OCI-LY7 (cell line): Measurements from ENCODE around the gene MDFIC. TPM values are rescaled to one million over a fixed set of nuclear protein-coding genes. Genes with fewer than 3 reads are reported as not detected.
"Not testable (repeated sequence)": the region's sequence is repeated elsewhere in the genome, so short reads cannot be mapped to it uniquely, and the experiment has no call there.

Experiments used
- BruUV-seq: library from RNA; stranded (reverse); fragments of 400-500 nt; replicated peaks from 2 replicates; lab custom pipeline; 2021; lab: Mats Ljungman, UMichigan
- CTCF ChIA-PET: fragments of 300-600 bp; sonication (Branson Sonifier 250); formaldehyde crosslinking; loops from one replicate; lab custom pipeline; 2022; ENCODE audit warnings: antibody characterized with exemption; ENCODE audit not compliant: unreplicated experiment; lab: Charles Lee
- POLR2A ChIA-PET: fragments of 300-600 bp; sonication (Branson Sonifier 250); formaldehyde crosslinking; loops from one replicate; lab custom pipeline; 2022; ENCODE audit warnings: antibody characterized with exemption; lab: Charles Lee
- DNase-seq: peaks from one replicate; pipeline ENCODE4 v3.0.0-alpha.2; 2015; ENCODE audit warnings: low spot score
- H2AFZ ChIP-seq: fragments of 200-600 bp; sonication (generic), shearing (Covaris generic); 2 replicates; pipeline ENCODE4 v1.6.1; 2014; ENCODE audit warnings: mild to moderate bottlenecking, antibody characterized with exemption, low read length, moderate library complexity
- H3K27ac ChIP-seq: fragments of 200-600 bp; sonication (generic); 2 replicates; pipeline ENCODE4 v1.5.1; 2014; ENCODE audit warnings: mixed run types, low read depth, mild to moderate bottlenecking, moderate library complexity, low read length, inconsistent platforms; ENCODE audit not compliant: poor library complexity, severe bottlenecking
- H3K36me3 ChIP-seq: fragments of 200-600 bp; sonication (generic); 2 replicates; pipeline ENCODE4 v1.6.1; 2014; ENCODE audit warnings: mild to moderate bottlenecking, antibody characterized with exemption, low read length, moderate library complexity, mixed read lengths; ENCODE audit not compliant: insufficient read depth
- H3K4me1 ChIP-seq: fragments of 200-600 bp; sonication (generic); 2 replicates; pipeline ENCODE4 v1.5.1; 2014; ENCODE audit warnings: mild to moderate bottlenecking, low read length; ENCODE audit not compliant: insufficient read depth, poor library complexity, severe bottlenecking
- H3K4me2 ChIP-seq: fragments of 200-600 bp; sonication (generic); 2 replicates; pipeline ENCODE4 v1.6.1; 2014; ENCODE audit warnings: mild to moderate bottlenecking, low read length
- H3K4me3 ChIP-seq: fragments of 200-600 bp; sonication (generic); 2 replicates; pipeline ENCODE4 v1.5.1; 2014; ENCODE audit warnings: mild to moderate bottlenecking, low read depth, low read length; ENCODE audit not compliant: poor library complexity, severe bottlenecking
- H3K79me2 ChIP-seq: fragments of 200-600 bp; sonication (generic); 2 replicates; pipeline ENCODE4 v1.6.1; 2016; ENCODE audit warnings: low read depth, mild to moderate bottlenecking, low read length, moderate library complexity, mixed read lengths; ENCODE audit not compliant: insufficient read depth
- H3K9me2 ChIP-seq: fragments of 200-600 bp; sonication (generic); 2 replicates; pipeline ENCODE4 v1.6.1; 2016; ENCODE audit warnings: mild to moderate bottlenecking, low read length, mixed read lengths; ENCODE audit not compliant: insufficient read depth
- H3K9me3 ChIP-seq: fragments of 200-600 bp; sonication (generic); 2 replicates; pipeline ENCODE4 v1.6.1; 2014; ENCODE audit warnings: mild to moderate bottlenecking, mixed run types, low read length, mixed read lengths
- H4K20me1 ChIP-seq: fragments of 200-600 bp; sonication (generic); 2 replicates; pipeline ENCODE4 v1.6.1; 2014; ENCODE audit warnings: mild to moderate bottlenecking, antibody characterized with exemption, low read length, moderate library complexity, mixed read lengths; ENCODE audit not compliant: insufficient read depth
- EZH2phosphoT487 ChIP-seq: fragments of 200-600 bp; sonication (generic); IDR thresholded peaks from 2 replicates; pipeline ENCODE4 v1.6.1; 2018; ENCODE audit warnings: low read depth, borderline replicate concordance, mild to moderate bottlenecking, mixed run types, antibody characterized with exemption, low read length, moderate library complexity, mixed read lengths
- intact Hi-C: fragments of 100-400 bp; cut with micrococcal nuclease; formaldehyde crosslinking; loops from one replicate; pipeline ENCODE4 v1.10.0; 2022; ENCODE audit not compliant: unreplicated experiment
- total RNA-seq, 2 experiments: library from RNA; depleted of rRNA in 1 of 2; stranded (reverse); fragments of >200 nt in 1 of 2; shearing (Covaris generic) in 1 of 2; gene quantifications; 2 replicates each; pipeline ENCODE4 v1.2.3, GENCODE V29; 2014 to 2022
- TF ChIP-seq, protein P1 (sequence below): fragments of 200-600 bp; sonication (generic); conservative IDR thresholded peaks from 2 replicates; pipeline ENCODE4 v1.5.1; 2014; ENCODE audit warnings: mild to moderate bottlenecking, antibody characterized with exemption, low read length, moderate library complexity, mixed read lengths

MDFIC gene
- total RNA-seq, 2 experiments from 2014 or later = not detected

DNA sequence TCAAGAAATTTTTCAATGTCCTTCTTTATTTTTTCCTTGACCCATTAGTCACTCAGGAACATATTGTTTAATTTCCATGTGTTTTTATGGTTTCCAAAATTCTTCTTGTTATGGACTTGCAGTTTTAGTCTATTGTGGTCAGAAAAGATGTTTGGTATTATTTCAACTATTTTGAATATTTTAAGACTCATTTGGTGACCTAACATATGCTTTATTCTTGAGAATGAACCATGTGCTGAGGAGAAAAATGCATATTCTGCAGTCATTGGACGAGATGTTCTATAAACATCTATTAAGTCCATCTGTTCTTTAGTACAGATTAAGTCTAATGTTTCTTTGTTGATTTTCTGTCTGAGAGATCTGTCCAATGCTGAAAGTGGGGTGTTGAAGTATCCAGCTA lies 42.3 kb upstream of the MDFIC start:
- no peaks in the 10 kb centered on the region for H3K9me3 ChIP-seq
- no peak overlapping the region for H3K27ac ChIP-seq
- H3K9me2 ChIP-seq = no peaks in the 10 kb centered on the region
- no peaks in the 10 kb centered on the region for H3K79me2 ChIP-seq
- TF ChIP-seq, protein P1, sequence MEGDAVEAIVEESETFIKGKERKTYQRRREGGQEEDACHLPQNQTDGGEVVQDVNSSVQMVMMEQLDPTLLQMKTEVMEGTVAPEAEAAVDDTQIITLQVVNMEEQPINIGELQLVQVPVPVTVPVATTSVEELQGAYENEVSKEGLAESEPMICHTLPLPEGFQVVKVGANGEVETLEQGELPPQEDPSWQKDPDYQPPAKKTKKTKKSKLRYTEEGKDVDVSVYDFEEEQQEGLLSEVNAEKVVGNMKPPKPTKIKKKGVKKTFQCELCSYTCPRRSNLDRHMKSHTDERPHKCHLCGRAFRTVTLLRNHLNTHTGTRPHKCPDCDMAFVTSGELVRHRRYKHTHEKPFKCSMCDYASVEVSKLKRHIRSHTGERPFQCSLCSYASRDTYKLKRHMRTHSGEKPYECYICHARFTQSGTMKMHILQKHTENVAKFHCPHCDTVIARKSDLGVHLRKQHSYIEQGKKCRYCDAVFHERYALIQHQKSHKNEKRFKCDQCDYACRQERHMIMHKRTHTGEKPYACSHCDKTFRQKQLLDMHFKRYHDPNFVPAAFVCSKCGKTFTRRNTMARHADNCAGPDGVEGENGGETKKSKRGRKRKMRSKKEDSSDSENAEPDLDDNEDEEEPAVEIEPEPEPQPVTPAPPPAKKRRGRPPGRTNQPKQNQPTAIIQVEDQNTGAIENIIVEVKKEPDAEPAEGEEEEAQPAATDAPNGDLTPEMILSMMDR = no peak
- TF ChIP-seq EZH2phosphoT487 = no peak
- no peaks in the 10 kb centered on the region for H4K20me1 ChIP-seq
- no peaks in the 10 kb centered on the region for H3K4me1 ChIP-seq
- POLR2A ChIA-PET = no interaction called here
- no peak for DNase-seq
- no peak overlapping the region for H3K4me2 ChIP-seq
- H2AFZ ChIP-seq = no peak overlapping the region
- CTCF ChIA-PET = no interaction called here
- no peak overlapping the region for H3K4me3 ChIP-seq
- BruUV-seq = no TSS peak
- H3K36me3 ChIP-seq = no peaks in the 10 kb centered on the region
- intact Hi-C loops = no loop called here

DNA sequence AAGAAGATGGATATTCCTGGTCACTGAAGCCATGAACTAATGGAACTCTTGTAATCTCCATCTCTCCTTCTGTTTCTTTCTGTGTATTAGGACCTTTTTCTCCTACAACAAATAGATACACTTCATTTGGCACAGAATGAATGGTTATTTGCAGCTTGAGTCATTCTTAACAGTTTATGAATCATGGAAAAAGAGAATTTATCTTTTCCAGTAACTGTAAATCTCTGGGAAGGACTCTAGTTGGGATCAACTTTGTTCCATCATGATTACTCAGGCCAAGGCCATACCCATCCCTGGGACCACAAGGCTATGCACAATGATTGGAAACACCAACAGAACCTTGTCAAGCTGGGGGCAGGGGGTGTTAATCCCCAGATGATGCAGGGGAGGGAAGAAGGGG lies 36.1 kb upstream of the MDFIC start:
- no peak for DNase-seq
- intact Hi-C loops = no loop called here
- H4K20me1 ChIP-seq = no peaks in the 10 kb centered on the region
- H3K9me2 ChIP-seq = no peaks in the 10 kb centered on the region
- no peak overlapping the region for H3K4me3 ChIP-seq
- H3K79me2 ChIP-seq = no peaks in the 10 kb centered on the region
- ChIA-PET CTCF (no interaction called here), POLR2A (no interaction called here)
- H3K36me3 ChIP-seq = no peaks in the 10 kb centered on the region
- H3K9me3 ChIP-seq = no peaks in the 10 kb centered on the region
- TF ChIP-seq EZH2phosphoT487 = no peak
- TF ChIP-seq, protein P1 = no peak
- H3K4me2 ChIP-seq = no peak overlapping the region
- no peak overlapping the region for H2AFZ ChIP-seq
- no TSS peak for BruUV-seq
- H3K4me1 ChIP-seq = no peaks in the 10 kb centered on the region
- H3K27ac ChIP-seq = no peak overlapping the region

DNA sequence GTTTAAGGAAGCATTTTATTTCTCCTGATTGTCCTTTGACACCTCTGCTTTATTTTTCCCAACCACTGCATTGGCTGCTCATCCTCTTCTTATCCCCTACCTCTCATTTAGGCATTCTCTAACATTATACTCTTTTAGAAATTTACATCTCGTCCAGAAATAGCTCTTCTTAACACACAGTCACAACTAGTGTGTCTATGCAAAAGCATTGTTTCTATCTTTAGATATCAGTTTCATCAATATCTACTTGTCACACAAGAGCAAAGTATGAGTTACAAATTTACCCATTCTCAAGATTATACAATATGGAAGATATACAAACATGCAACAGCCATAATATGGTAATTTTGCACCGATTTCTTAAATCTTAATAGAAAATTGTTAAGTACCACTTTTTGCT lies 35.7 kb upstream of the MDFIC start:
- intact Hi-C loops = no loop called here
- no peak for DNase-seq
- H3K9me3 ChIP-seq = no peaks in the 10 kb centered on the region
- ChIA-PET CTCF (no interaction called here), POLR2A (no interaction called here)
- no peaks in the 10 kb centered on the region for H3K36me3 ChIP-seq
- no TSS peak for BruUV-seq
- H4K20me1 ChIP-seq = no peaks in the 10 kb centered on the region
- H3K4me3 ChIP-seq = no peak overlapping the region
- H3K4me2 ChIP-seq = no peak overlapping the region
- no peaks in the 10 kb centered on the region for H3K9me2 ChIP-seq
- H3K79me2 ChIP-seq = no peaks in the 10 kb centered on the region
- TF ChIP-seq, protein P1 = no peak
- TF ChIP-seq EZH2phosphoT487 = no peak
- H3K27ac ChIP-seq = no peak overlapping the region
- no peak overlapping the region for H2AFZ ChIP-seq
- no peaks in the 10 kb centered on the region for H3K4me1 ChIP-seq

DNA sequence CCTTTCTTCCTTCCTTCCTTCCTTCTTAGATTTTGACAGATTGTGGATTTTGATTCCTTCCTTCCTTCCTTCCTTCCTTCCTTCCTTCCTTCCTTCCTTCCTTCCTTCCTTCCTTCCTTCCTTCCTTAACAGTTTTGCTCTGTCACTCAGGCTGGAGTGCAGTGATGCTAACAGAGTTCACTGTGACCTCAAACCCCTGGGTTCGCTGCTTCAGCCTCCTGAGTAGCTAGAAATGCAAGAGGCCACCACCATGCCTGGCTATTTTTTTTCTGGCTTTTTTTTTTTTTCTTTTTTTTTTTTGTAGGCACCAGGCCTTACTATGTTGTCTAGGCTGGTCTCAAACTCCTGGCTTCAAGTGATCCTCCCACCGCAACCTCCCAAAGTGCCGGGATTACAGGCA lies 32.8 kb upstream of the MDFIC start:
- CTCF ChIA-PET, H3K27ac ChIP-seq, DNase-seq, POLR2A ChIA-PET, H3K4me1 ChIP-seq, H3K36me3 ChIP-seq, BruUV-seq, H2AFZ ChIP-seq, H3K79me2 ChIP-seq, H3K9me2 ChIP-seq, H3K9me3 ChIP-seq, H3K4me3 ChIP-seq, H3K4me2 ChIP-seq, H4K20me1 ChIP-seq, intact Hi-C loops: not testable (repeated sequence)
